Sigmoid colon (tissue), 7 donors: ENCODE measurements around the gene LPCAT1. TPM values are rescaled to one million over a fixed set of nuclear protein-coding genes. Genes with fewer than 3 reads are reported as not detected.
A peak's percentile ranks its signal among the peaks of the same experiment; 100 is the strongest.

Source experiments
- DNase-seq: peaks from one replicate; pipeline ENCODE4 v3.0.0-alpha.2; 2019
- H3K27ac ChIP-seq, 4 donors: fragments of 200-600 bp; sonication (generic); one replicate each; pipeline ENCODE4 v1.5.1; 2016 to 2019; ENCODE audit warnings: mild to moderate bottlenecking in 1 of 4
- H3K27me3 ChIP-seq, 3 donors: fragments of 200-600 bp; sonication (generic); one replicate each; pipeline ENCODE4 v1.5.1; 2019; ENCODE audit warnings: mild to moderate bottlenecking in 1 of 3
- H3K36me3 ChIP-seq, 4 donors: fragments of 200-600 bp; sonication (generic); one replicate each; pipeline ENCODE4 v1.5.1; 2016 to 2019
- H3K4me1 ChIP-seq, 4 donors: fragments of 200-600 bp; sonication (generic); one replicate each; pipeline ENCODE4 v1.5.1; 2017 to 2019
- H3K4me3 ChIP-seq, 4 donors: fragments of 200-600 bp; sonication (generic); one replicate each; pipeline ENCODE4 v1.5.1; 2017 to 2019; ENCODE audit warnings: mild to moderate bottlenecking in 2 of 4, moderate library complexity in 1 of 4
- H3K9me3 ChIP-seq, 4 donors: fragments of 200-600 bp in 3 of 4; sonication (generic) in 3 of 4; one replicate each; pipeline versions ENCODE4 v1.5.1 to v1.6.1; 2013 to 2019
- EP300 ChIP-seq, 4 donors: sonication (generic); formaldehyde crosslinking; IDR thresholded peaks; one replicate each; pipeline ENCODE4 v1.6.1; 2017; ENCODE audit warnings: antibody characterized with exemption in 4 of 4
- POLR2A ChIP-seq, 2 donors: fragments of 450-650 bp; IDR thresholded peaks; one replicate each; pipeline ENCODE4 v1.6.1; 2016; ENCODE audit warnings: antibody characterized with exemption in 2 of 2, mild to moderate bottlenecking in 2 of 2, moderate library complexity in 2 of 2
- POLR2AphosphoS5 ChIP-seq, 4 donors: sonication (generic); formaldehyde crosslinking; IDR thresholded peaks; one replicate each; pipeline ENCODE4 v1.6.1; 2017; ENCODE audit warnings: antibody characterized with exemption in 4 of 4
- WGBS, 2 donors: extraction: QIAGEN DNeasy Blood & Tissue Kit; methylation state at CpG; one replicate each; pipeline ENCODE4 v1.1.7; 2013; 5-methylcytosine and 5-hydroxymethylcytosine counted together
- intact Hi-C: fragments of 100-400 bp; cut with DNase I; formaldehyde crosslinking; loops from one replicate; pipeline ENCODE4 v1.15.1; 2023
- polyA plus RNA-seq, 3 donors: library from polyadenylated mRNA; stranded (reverse); fragments of 200-250 nt; gene quantifications; one replicate each; pipeline ENCODE4 v1.2.3, GENCODE V29; 2013
- total RNA-seq, 4 donors: library from RNA; depleted of rRNA; stranded (reverse); fragments of >200 nt; gene quantifications; one replicate each; pipeline ENCODE4 v1.1.0, GENCODE V29; 2016
- TF ChIP-seq, protein P1 (sequence below), 4 experiments: fragments of 450-650 bp in 3 of 4; fragments of 200-600 bp in 1 of 4; IDR thresholded peaks; one replicate each; pipeline ENCODE4 v1.5.1; 2016 to 2019; ENCODE audit warnings: antibody characterized with exemption in 4 of 4, mild to moderate bottlenecking in 3 of 4, moderate library complexity in 2 of 4
- donor health status: healthy with polysubstance abuse.
- donor health status: Bipolar disorder and iron deficiency.
- donor health status: healthy.

LPCAT1 gene
- total and polyA plus RNA-seq, 7 donors: 4.2 to 35.1 (median 22.2) TPM

- Histone ChIP-seq H3K4me1 (peaks cover 0 to 3% (median 0%) of the 10 kb centered on the region in 4 donors), H3K27me3 (no peaks in the 10 kb centered on the region), H3K4me3 (no peak overlapping the region), H3K27ac (no peak overlapping the region), H3K36me3 (peaks cover 0 to 33% (median 2%) of the 10 kb centered on the region in 4 donors), H3K9me3 (no peaks in the 10 kb centered on the region)
- intact Hi-C loops: no loop called here
- no peak for TF ChIP-seq POLR2A (IDR thresholded peaks at IDR 0.05)
- TF ChIP-seq POLR2AphosphoS5 (IDR thresholded peaks at IDR 0.05): no peak
- TF ChIP-seq, protein P1, sequence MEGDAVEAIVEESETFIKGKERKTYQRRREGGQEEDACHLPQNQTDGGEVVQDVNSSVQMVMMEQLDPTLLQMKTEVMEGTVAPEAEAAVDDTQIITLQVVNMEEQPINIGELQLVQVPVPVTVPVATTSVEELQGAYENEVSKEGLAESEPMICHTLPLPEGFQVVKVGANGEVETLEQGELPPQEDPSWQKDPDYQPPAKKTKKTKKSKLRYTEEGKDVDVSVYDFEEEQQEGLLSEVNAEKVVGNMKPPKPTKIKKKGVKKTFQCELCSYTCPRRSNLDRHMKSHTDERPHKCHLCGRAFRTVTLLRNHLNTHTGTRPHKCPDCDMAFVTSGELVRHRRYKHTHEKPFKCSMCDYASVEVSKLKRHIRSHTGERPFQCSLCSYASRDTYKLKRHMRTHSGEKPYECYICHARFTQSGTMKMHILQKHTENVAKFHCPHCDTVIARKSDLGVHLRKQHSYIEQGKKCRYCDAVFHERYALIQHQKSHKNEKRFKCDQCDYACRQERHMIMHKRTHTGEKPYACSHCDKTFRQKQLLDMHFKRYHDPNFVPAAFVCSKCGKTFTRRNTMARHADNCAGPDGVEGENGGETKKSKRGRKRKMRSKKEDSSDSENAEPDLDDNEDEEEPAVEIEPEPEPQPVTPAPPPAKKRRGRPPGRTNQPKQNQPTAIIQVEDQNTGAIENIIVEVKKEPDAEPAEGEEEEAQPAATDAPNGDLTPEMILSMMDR (IDR thresholded peaks at IDR 0.05): no peak
- TF ChIP-seq EP300 (IDR thresholded peaks at IDR 0.05): no peak
- DNase-seq: peak; percentile 56
- WGBS, 2 donors: 91 to 92% methylated on average over 30 of the region's 30 CpGs
Observed at GRCh38 chr5:1514027-1514818, 9.5 kb downstream of the LPCAT1 start.

DNA sequence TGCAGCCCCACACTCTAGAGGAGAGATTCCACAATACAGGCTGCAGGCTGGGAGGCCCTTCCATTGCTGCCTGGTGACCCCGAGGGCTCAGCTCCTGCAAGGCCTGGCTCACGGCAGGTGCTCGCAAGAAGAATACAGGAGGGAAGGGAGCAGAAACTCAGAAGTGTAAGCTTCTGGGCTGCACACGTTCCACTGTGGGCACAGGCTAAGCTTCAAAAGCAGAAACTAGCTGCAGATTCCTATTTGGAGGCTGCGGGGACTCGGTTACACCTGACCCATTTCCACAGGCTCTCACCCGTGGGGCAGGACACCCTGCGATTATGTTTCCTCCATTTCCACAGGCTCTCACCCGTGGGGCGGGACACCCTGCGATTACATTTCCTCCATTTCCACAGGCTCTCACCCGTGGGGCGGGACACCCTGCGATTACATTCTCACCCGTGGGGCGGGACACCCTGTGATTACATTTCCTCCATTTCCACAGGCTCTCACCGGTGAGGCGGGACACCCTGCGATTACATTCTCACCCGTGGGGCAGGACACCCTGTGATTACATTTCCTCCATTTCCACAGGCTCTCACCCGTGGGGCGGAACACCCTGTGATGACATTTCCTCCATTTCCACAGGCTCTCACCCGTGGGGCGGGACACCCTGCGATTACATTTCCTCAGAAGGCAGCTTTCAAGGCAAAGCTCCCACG, 10.3 kb downstream of the LPCAT1 start:
- Histone ChIP-seq H3K36me3 (peaks cover 0 to 29% (median 2%) of the 10 kb centered on the region in 4 donors), H3K9me3 (no peaks in the 10 kb centered on the region), H3K27ac (no peak overlapping the region), H3K4me3 (no peak overlapping the region), H3K27me3 (no peaks in the 10 kb centered on the region), H3K4me1 (peaks cover 0 to 3% (median 0%) of the 10 kb centered on the region in 4 donors)
- 76 to 78% methylated on average over 26 of the region's 26 CpGs for WGBS, 2 donors
- DNase-seq: peak; percentile 43
- intact Hi-C loops: no loop called here
- no peak for TF ChIP-seq POLR2AphosphoS5 (IDR thresholded peaks at IDR 0.05)

- DNase-seq: peak; percentile 58
- intact Hi-C loops: no loop called here
- peaks cover 0 to 26% (median 2%) of the 10 kb centered on the region in 4 donors for H3K36me3 ChIP-seq
- H3K27ac ChIP-seq: no peak overlapping the region
- WGBS, 2 donors: 90 to 91% methylated on average over 25 of the region's 25 CpGs
- H3K27me3 ChIP-seq: no peaks in the 10 kb centered on the region
- no peaks in the 10 kb centered on the region for H3K9me3 ChIP-seq
- no peak for TF ChIP-seq EP300 (IDR thresholded peaks at IDR 0.05)
- TF ChIP-seq POLR2A (IDR thresholded peaks at IDR 0.05): no peak
- TF ChIP-seq, protein P1 (IDR thresholded peaks at IDR 0.05): no peak
- TF ChIP-seq POLR2AphosphoS5 (IDR thresholded peaks at IDR 0.05): no peak
- H3K4me3 ChIP-seq: no peak overlapping the region
- peaks cover 0 to 3% (median 0%) of the 10 kb centered on the region in 4 donors for H3K4me1 ChIP-seq
Observed at GRCh38 chr5:1512541-1513291, 11.0 kb downstream of the LPCAT1 start.

- no peak for TF ChIP-seq EP300 (IDR thresholded peaks at IDR 0.05)
- TF ChIP-seq POLR2AphosphoS5 (IDR thresholded peaks at IDR 0.05): no peak
- TF ChIP-seq, protein P1 (IDR thresholded peaks at IDR 0.05): no peak
- no peak for TF ChIP-seq POLR2A (IDR thresholded peaks at IDR 0.05)
- Histone ChIP-seq H3K27me3 (no peaks in the 10 kb centered on the region), H3K4me1 (peaks cover 0 to 3% (median 0%) of the 10 kb centered on the region in 4 donors), H3K9me3 (no peaks in the 10 kb centered on the region), H3K27ac (no peak overlapping the region), H3K4me3 (no peak overlapping the region), H3K36me3 (peaks cover 0 to 26% (median 2%) of the 10 kb centered on the region in 4 donors)
- intact Hi-C loops: no loop called here
- peak; percentile 60 for DNase-seq
- WGBS, 2 donors: 82 to 85% methylated on average over 21 of the region's 21 CpGs
Observed at GRCh38 chr5:1511651-1512540, 11.9 kb downstream of the LPCAT1 start.
